GM12878 (cell line): ENCODE results near the gene SLCO4A1.

ENCODE experiments used
- EGR1 ChIP-seq, 2 experiments: IDR thresholded peaks; 1 replicate in 1 of 2; 2 replicates in 1 of 2; pipeline ENCODE4 v1.6.1; 2011 to 2012; ENCODE audit warnings: low read depth in 2 of 2, low read length in 2 of 2, borderline replicate concordance in 1 of 2, mild to moderate bottlenecking in 1 of 2, moderate library complexity in 1 of 2
- EP300 ChIP-seq, 2 experiments: fragments of 150-350 bp in 1 of 2; IDR thresholded peaks; 2 replicates each; pipeline ENCODE4 v1.6.1; 2011 to 2012; ENCODE audit warnings: low read depth in 2 of 2, low read length in 2 of 2, borderline replicate concordance in 1 of 2, improper control_type of control experiment in 1 of 2, inconsistent platforms in 1 of 2; ENCODE audit not compliant: control insufficient read depth in 1 of 2
- MTA2 ChIP-seq: fragments of 450-650 bp; IDR thresholded peaks from 2 replicates; pipeline ENCODE4 v1.6.1; 2016; ENCODE audit warnings: low read depth, mild to moderate bottlenecking, moderate library complexity
- MTA3 ChIP-seq: IDR thresholded peaks from 2 replicates; pipeline ENCODE4 v1.6.1; 2012; ENCODE audit warnings: low read length, inconsistent platforms, borderline replicate concordance
- TF ChIP-seq, protein P1 (sequence below), 3 experiments: IDR thresholded peaks in 2 of 3; conservative IDR thresholded peaks in 1 of 3; 2 replicates each; pipeline ENCODE4 v1.5.1; 2011; ENCODE audit warnings: low read depth in 3 of 3, low read length in 3 of 3, mild to moderate bottlenecking in 3 of 3, control low read depth in 2 of 3, moderate library complexity in 2 of 3, inconsistent platforms in 1 of 3, mixed read lengths in 1 of 3; ENCODE audit not compliant: control insufficient read depth in 2 of 3, insufficient read depth in 1 of 3; ENCODE audit errors: extremely low read depth in 1 of 3

GRCh38 chr20:62671765-62672164, 29.5 kb downstream of the SLCO4A1 start:
- TF ChIP-seq MTA2 (no peak), MTA3 (no peak), EP300 (IDR thresholded peaks at IDR 0.05; ENCODE audit: borderline replicate concordance in 1 of 2, control insufficient read depth in 1 of 2, low read depth in 2 of 2, low read length in 2 of 2) (no peak), EGR1 (IDR thresholded peaks at IDR 0.05; ENCODE audit: borderline replicate concordance in 1 of 2, low read depth in 2 of 2, low read length in 2 of 2) (no peak)
- TF ChIP-seq, protein P1, sequence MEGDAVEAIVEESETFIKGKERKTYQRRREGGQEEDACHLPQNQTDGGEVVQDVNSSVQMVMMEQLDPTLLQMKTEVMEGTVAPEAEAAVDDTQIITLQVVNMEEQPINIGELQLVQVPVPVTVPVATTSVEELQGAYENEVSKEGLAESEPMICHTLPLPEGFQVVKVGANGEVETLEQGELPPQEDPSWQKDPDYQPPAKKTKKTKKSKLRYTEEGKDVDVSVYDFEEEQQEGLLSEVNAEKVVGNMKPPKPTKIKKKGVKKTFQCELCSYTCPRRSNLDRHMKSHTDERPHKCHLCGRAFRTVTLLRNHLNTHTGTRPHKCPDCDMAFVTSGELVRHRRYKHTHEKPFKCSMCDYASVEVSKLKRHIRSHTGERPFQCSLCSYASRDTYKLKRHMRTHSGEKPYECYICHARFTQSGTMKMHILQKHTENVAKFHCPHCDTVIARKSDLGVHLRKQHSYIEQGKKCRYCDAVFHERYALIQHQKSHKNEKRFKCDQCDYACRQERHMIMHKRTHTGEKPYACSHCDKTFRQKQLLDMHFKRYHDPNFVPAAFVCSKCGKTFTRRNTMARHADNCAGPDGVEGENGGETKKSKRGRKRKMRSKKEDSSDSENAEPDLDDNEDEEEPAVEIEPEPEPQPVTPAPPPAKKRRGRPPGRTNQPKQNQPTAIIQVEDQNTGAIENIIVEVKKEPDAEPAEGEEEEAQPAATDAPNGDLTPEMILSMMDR (IDR thresholded peaks at IDR 0.05 in 2 of 3, conservative IDR thresholded peaks at IDR 0.05 in 1 of 3; ENCODE audit: control insufficient read depth in 2 of 3, extremely low read depth in 1 of 3, insufficient read depth in 1 of 3, low read depth in 3 of 3, low read length in 3 of 3) = no peak
